KOPT-K1 (cell line): ENCODE measurements around the gene TMC5.

Source experiments
- H3K27ac ChIP-seq: fragments of 200-600 bp; sonication (generic); 2 replicates; pipeline ENCODE4 v1.5.1; 2016; ENCODE audit warnings: antibody characterized with exemption, mild to moderate bottlenecking, low read depth, low read length; ENCODE audit not compliant: poor library complexity, severe bottlenecking
- H3K36me3 ChIP-seq: fragments of 200-600 bp; sonication (generic); 2 replicates; pipeline ENCODE4 v1.5.1; 2017; ENCODE audit warnings: antibody characterized with exemption, mild to moderate bottlenecking, low read length, moderate library complexity; ENCODE audit not compliant: insufficient read depth
- H3K9me3 ChIP-seq: fragments of 200-600 bp; sonication (generic); 2 replicates; pipeline ENCODE4 v1.5.1; 2017; ENCODE audit warnings: antibody characterized with exemption, low read length, mild to moderate bottlenecking; ENCODE audit not compliant: insufficient read depth, poor library complexity, severe bottlenecking

Gene TMC5

DNA sequence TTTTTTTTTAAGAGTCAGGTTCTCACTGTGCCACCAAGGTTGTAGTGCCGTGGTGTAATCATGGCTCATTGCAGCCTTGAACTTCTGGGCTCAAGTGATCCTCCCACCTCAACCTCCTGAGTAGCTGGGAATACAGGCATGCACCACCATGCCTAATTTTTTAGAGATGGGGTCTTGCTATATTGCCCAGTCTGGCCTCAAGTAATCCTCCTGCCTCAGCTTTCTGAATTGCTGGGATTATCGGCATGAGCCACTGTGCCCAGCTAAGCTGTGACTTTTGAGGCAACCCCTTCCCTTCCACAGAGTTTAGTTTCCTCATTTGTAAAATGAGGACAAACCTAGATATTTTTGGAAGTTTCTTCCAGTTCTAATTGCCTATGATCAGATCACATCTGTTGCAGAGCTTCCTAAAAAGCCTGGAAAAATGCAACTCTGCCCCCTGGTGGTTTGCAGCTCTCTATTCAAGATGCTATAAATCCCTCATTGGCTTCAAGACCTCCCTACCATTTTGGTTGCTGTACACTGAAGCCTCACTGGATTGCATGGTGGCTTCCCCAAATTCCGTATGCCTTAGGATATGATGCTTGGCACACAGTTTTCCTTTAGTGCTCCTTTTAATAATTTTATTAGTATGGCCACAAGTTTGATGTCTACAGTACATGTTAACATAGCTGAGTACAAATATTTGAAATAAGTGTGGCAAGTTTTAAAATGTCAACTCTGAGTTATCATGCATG, 84.9 kb downstream of the TMC5 start:
- peaks cover 92% of the 10 kb centered on the region for H3K36me3 ChIP-seq
- H3K27ac ChIP-seq: no peak overlapping the region

DNA sequence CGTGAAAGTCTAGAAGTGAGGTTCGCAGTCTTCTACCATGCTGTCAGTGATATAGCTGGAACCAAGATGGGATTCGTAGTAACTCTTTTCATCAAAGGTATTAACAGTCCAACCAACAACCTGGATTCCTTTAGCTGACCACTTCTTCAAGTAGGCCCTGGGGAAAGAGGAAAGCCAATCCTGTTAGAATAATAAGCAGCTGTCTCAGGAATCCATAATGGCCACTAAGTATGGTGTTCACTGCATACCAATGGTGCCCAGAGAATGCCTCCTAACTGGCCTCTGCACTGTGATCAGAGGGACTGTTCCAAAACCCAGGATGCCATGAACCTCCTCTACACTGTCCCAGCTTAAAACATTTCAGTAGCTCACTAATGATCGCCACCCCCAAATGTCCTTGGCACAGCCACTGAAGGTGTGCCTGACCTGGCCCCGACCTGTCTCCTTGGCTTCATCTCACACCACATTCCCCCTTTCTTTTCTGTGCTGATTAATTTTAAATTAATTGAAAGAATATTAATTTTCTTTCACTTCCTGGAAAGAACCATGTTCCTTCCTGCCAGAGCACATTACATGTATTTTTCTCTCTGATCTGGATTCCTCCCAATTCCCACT, 85.9 kb downstream of the TMC5 start:
- Histone ChIP-seq H3K36me3 (peaks cover 95% of the 10 kb centered on the region), H3K27ac (no peak overlapping the region), H3K9me3 (no peaks in the 10 kb centered on the region)

More for the DNA sequence above, 84.9 kb downstream of the TMC5 start:
- H3K9me3 ChIP-seq: no peaks in the 10 kb centered on the region

DNA sequence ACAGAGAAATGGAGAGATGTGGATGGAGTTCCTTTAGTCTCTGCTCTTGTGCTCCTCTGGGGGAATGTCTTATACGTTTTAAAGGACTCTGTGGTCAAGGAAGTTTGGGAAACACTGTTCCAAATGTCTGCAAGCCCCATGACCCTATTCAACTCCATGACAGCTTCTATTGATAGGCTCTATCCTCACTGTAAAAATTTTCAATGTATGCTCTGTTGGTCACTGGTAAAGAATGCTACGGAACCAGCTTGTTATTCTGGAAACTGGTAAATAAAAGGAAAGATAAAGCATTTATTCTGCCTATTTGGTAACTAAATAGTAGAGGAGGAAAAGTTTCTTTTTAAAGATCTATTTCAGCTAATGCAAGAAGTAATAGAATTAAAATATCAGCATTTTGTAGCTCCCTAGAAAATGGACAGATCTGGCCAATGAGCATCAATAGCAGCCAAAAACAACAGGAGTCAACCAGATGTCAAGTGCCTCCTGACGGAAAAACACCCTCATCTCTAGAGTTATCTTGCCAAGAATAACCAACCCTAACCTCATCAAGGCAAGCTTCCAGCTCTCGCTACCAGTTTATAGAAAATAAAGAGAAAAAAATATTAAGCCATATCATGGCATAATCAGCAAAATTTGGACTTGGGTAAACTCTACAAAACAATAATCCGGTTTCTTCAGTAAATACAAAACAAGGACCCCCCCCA, 88.1 kb downstream of the TMC5 start:
- H3K36me3 ChIP-seq: peaks cover 97% of the 10 kb centered on the region
- no peaks in the 10 kb centered on the region for H3K9me3 ChIP-seq
- H3K27ac ChIP-seq: no peak overlapping the region

DNA sequence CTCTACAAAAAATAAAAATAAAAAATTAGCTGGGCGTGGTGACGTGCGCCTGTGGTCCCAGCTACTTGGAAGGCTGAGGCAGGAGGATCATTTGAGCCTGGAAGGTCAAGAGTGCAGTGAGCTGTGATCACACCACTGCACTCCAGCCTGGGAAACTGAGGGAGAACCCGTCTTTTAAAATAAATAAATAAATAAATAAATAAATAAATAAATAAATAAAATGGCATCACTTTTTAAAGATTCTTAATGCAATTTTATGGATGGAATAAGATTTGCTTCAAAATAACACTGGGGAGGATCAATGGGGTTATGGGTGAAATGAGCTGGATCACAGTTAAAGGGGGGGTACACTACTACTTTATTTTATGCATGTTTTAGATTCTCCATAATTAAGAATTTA, 89.3 kb downstream of the TMC5 start:
- H3K27ac ChIP-seq: no peak overlapping the region
- H3K36me3 ChIP-seq: peaks cover 97% of the 10 kb centered on the region
- H3K9me3 ChIP-seq: no peaks in the 10 kb centered on the region

DNA sequence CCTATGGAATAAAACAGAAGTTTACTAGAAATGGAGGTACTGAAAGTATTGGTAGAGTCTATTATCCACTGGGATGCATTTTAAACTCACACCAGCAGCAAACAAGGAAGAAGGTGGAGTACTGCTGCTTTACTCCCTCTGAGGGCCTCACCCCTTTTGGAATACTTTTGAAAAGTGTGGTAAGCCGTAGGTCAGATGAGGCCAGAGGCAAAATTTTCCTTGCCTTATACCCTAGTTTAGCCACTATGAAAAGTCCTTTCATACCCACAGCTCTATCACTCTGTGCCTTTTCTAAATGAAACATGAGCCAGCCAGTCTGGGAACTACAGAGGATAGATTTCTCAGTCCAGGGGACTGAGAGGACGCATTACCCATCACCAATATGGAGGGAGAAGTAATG, 90.2 kb downstream of the TMC5 start:
- H3K9me3 ChIP-seq: no peaks in the 10 kb centered on the region
- peaks cover 97% of the 10 kb centered on the region for H3K36me3 ChIP-seq
- no peak overlapping the region for H3K27ac ChIP-seq

DNA sequence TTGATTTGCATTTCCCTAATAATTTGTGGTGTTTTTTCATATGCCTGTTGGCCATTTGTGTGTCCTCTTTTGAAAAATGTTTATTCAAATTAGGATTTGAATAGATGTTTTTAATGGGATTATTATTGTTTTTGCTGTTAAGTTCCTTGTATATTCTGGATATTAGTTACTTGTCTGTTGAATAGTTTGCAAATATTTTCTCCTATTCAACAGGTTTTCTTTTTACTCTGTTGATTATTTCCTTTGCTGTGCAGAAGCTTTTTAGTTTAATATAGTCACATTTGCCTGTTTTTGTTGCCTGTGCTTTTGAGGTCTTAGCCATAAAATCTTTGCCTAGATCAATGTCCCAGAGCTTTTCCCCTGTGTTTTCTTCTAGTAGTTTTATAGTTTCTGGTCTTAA, 94.6 kb downstream of the TMC5 start:
- Histone ChIP-seq H3K9me3 (no peaks in the 10 kb centered on the region), H3K27ac (no peak overlapping the region), H3K36me3 (peaks cover 98% of the 10 kb centered on the region)

DNA sequence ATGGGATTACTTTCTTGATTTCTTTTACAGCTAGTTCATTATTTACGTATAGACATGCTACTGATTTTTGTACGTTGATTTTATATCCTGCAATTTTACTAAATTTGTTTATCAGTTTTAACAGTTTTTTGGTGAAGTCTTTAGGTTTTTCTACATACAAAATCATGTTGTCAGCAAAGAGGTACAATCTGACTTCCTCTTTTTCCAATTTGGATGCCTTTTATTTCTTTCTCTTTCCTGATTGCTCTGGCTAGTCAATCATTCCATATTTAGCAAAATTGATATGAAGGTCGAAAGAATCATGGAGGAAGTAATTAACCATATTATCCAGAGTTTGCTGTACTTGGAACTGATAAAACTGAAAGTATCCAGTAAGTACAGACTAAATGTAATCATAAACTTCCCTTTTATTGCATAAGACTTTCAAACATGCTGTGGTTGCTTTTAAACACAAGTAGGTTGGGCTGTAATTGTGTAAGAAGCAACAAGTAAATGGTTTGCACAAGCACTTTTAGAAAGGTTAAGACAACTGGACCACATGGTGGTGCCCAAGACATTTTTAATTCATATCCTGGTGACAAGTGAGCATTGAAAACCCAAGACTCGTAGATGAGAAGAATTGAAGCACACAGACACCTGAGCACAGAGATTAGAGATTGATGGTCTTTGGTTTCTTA, 95.8 kb downstream of the TMC5 start:
- Histone ChIP-seq H3K27ac (no peak overlapping the region), H3K36me3 (peaks cover 90% of the 10 kb centered on the region), H3K9me3 (no peaks in the 10 kb centered on the region)

DNA sequence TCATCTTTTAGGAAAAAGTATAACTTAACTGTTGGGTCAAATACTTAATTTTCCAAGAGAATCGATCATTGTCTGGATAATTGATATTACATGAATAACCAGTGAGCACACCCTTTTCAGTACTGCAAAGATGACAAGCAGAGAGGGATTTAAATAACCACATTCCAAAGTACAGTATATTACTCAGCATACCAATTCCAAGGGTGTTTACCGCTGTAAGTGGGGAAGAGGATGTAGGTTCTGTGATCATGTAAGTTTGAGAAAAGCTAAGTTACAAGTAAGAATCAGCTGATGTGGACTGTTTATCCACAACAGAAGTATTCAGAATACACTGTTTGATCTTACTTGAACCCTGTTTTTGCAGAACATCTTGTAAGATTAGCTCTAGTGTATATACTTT, 98.1 kb downstream of the TMC5 start:
- Histone ChIP-seq H3K36me3 (peaks cover 72% of the 10 kb centered on the region), H3K9me3 (no peaks in the 10 kb centered on the region), H3K27ac (no peak overlapping the region)

DNA sequence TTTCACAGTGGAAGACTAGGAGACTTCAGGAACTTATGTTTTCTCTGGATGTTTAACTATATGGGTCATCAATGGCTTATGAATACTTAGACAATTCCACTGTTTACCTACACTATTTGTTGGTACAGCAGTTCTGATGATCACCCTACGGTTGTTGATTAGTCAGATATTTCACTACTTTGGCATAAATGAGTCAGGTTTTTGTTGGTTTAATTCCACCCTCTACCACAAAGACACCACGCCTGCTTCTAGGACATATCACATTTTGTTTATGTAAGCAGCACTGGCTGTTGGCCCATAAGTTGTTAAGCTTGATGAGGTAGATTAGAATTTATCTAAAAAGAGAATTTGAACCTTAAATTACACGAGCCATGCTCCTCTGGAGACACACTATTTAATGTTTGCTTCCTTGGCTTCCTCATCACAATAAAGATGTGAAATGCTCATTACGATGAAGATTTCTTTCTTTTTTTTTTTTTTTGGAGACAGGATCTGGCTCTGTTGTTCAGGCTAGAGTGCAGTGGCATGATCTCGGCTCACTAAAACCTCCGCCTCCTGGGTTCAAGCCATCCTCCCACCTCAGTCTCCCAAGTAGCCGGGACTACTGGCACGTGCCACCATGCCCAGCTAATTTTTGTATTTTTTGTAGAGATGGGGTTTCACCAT, 99.9 kb downstream of the TMC5 start:
- Histone ChIP-seq H3K36me3 (peaks cover 54% of the 10 kb centered on the region), H3K27ac (no peak overlapping the region), H3K9me3 (no peaks in the 10 kb centered on the region)

DNA sequence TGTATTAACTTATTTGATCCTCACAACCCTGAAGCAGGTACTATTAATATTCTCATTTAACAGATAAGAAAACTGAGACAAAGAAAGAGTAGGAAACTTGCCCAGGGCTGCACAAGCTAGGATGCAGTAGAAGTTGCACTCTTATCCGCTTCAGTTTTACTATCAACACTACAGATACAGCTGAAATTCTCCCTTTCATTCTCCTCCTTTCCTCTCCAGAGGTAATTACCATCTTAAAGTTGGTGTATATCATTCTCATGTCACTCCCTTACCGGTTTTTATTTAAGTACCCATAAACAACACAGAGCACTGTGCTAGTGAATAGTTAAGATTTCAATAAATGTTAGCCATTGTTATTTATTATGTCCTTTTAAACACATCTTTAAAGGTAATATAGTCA, 100.7 kb downstream of the TMC5 start:
- Histone ChIP-seq H3K36me3 (peaks cover 45% of the 10 kb centered on the region), H3K27ac (no peak overlapping the region), H3K9me3 (no peaks in the 10 kb centered on the region)

DNA sequence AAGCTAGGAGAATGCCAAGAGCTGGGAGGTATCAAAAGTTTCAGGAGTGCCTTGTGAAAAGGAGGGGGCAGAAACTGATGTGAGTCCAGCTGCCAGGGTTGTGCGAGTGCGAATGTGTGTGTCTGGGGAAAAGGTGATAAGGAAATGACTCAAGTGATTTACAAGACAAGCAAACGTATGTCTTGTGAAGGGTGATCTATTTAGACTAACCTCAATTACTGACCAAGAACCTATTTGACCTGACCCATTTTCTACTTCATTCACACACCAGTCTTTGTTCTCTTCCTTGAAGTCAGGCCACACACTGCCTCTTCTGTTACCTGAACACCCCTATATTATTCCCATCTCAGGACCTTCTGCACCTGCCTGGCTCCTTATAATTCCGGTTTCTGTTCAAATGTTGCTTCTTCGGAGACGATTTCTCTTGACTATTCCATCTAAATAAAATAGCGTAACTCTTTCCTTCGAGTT, 103.2 kb downstream of the TMC5 start:
- peak overlapping the region; percentile 74 for H3K27ac ChIP-seq
- H3K9me3 ChIP-seq: no peaks in the 10 kb centered on the region
- peaks cover 21% of the 10 kb centered on the region for H3K36me3 ChIP-seq

DNA sequence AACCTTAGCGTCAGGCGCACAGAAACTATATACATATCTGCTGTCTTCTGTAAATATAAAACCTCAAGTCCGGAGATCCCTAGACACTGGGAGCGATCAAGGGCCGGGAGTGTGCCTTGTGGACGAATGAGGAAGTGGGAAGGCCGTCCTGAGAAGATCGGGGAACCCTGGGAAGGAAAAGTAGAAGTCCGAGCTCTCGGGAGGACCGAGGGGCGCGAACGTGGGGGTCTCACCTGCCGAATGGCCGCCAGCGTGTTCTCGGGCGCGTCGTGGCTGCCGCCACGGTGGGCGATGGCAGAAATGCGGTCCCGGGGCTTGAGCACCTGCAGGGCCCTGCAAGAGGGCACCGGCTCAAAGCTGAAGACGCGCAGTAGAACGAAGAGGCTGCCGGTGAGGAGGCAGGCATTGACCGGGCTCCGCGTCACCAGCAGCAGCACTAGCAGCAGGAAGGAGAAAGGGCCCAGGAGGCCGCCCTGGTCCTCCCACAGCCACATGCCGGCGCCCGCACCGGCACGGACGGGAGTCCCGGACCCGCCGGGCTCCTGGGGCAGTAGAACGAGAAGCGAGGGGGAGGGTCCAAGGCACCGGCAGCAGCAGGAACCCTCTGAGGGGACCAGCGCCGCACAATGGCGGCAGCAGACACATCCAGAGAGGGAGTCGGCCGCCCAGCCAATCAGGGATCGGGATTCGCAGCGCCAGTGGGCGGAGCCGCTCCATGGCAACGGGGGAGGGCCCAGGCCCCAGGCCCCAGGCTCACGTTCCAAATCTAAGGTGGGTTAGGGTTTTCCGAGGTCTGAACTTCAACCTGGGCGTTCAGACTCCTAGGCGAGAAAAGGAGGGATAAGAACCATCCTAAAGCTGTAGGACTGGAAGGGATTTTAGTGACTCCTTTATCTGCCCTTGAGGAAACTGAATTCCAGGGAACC, 104.1 kb downstream of the TMC5 start, which contains the start of gene GDE1:
GDE1 (minus strand) TSS at position 628 of the 926 bp plus-strand sequence; CDS start at position 494, 134 bp downstream.
- Histone ChIP-seq H3K27ac (peak within 1 kb of the TSS; percentile 74), H3K36me3 (peaks cover 13% of the 10 kb centered on the region), H3K9me3 (no peaks in the 10 kb centered on the region)

DNA sequence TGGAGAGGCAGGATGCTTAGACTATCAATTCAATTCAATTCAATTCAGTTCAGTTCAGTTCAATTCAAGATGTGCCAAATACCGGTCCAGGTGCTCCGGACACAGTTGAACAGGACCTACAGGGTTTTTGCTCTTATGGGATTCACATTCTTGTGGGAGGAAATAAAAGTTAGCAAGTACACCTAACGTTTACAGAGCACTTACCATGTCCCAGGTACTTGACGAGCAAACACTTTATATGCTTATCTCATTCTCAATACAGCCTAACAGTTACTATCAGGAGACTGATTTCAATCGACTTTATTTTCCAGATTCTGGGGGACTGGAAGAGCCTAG, 104.7 kb downstream of the TMC5 start:
- Histone ChIP-seq H3K9me3 (no peaks in the 10 kb centered on the region), H3K27ac (peak overlapping the region; percentile 74), H3K36me3 (peaks cover 7% of the 10 kb centered on the region)

DNA sequence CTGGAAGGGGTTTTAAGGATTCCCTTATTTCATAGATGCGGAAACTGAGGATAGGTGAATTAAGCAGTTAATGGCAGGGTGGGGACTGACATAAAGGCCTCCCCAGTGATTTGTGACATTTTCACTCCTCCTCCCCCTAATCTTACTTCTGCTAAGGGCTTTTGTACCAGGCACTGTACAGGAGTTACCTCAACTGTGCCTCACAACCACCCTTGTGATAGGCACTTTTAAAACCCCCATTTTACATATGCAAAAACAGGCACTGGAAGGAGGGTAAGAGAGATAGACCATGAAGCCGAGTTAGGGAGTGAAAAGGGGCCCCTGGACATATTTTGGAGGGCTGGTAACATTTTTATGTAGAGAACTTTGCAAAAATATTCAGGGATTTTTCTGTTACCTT, 105.1 kb downstream of the TMC5 start:
- Histone ChIP-seq H3K27ac (peak overlapping the region; percentile 74), H3K9me3 (no peaks in the 10 kb centered on the region), H3K36me3 (peaks cover 7% of the 10 kb centered on the region)
